ENCODE data around the gene ASPHD2.
A peak's percentile ranks its signal among the peaks of the same experiment; 100 is the strongest.
"Not testable (repeated sequence)": the region's sequence is repeated elsewhere in the genome, so short reads cannot be mapped to it uniquely, and the experiment has no call there.

ASPHD2 gene

GRCh38 chr22:26428515-26429457 lies at the start of gene ASPHD2:
TSS of gene ASPHD2 (plus strand) at chr22:26429260. CDS start at chr22:26433616, 4,356 bp downstream.
- peak; percentile 73 for DNase-seq (ENCODE audit: low read depth)

GRCh38 chr22:26380072-26380830 lies 48.8 kb upstream of the ASPHD2 start:
- no peak for DNase-seq (ENCODE audit: low read depth)

GRCh38 chr22:26382782-26383181 lies 46.3 kb upstream of the ASPHD2 start:
- DNase-seq (ENCODE audit: low read depth): no peak

GRCh38 chr22:26383968-26384556 lies 45.0 kb upstream of the ASPHD2 start:
- DNase-seq (ENCODE audit: low read depth): no peak

GRCh38 chr22:26385164-26385563 lies 43.9 kb upstream of the ASPHD2 start:
- DNase-seq (ENCODE audit: low read depth): no peak

- DNase-seq (ENCODE audit: low read depth): no peak
Measured at GRCh38 chr22:26389125-26389524, 39.9 kb upstream of the ASPHD2 start.

- no peak for DNase-seq (ENCODE audit: low read depth)
Measured at GRCh38 chr22:26391091-26391490, 38.0 kb upstream of the ASPHD2 start.

GRCh38 chr22:26391623-26392022 lies 37.4 kb upstream of the ASPHD2 start:
- DNase-seq (ENCODE audit: low read depth): no peak

- DNase-seq (ENCODE audit: low read depth): no peak
Measured at GRCh38 chr22:26393929-26394328, 35.1 kb upstream of the ASPHD2 start.

- no peak for DNase-seq (ENCODE audit: low read depth)
Measured at GRCh38 chr22:26394777-26395176, 34.3 kb upstream of the ASPHD2 start.

GRCh38 chr22:26395926-26396325 lies 33.1 kb upstream of the ASPHD2 start:
- DNase-seq (ENCODE audit: low read depth): no peak

- DNase-seq (ENCODE audit: low read depth): peak; percentile 22
Measured at GRCh38 chr22:26398741-26399153, 30.3 kb upstream of the ASPHD2 start.

- no peak for DNase-seq (ENCODE audit: low read depth)
Measured at GRCh38 chr22:26399289-26399688, 29.8 kb upstream of the ASPHD2 start.

GRCh38 chr22:26401726-26402125 lies 27.3 kb upstream of the ASPHD2 start:
- no peak for DNase-seq (ENCODE audit: low read depth)

- DNase-seq (ENCODE audit: low read depth): no peak
Measured at GRCh38 chr22:26404851-26405421, 24.1 kb upstream of the ASPHD2 start.

GRCh38 chr22:26406118-26406517 lies 22.9 kb upstream of the ASPHD2 start:
- DNase-seq (ENCODE audit: low read depth): no peak

- not testable (repeated sequence) for DNase-seq (ENCODE audit: low read depth)
Measured at GRCh38 chr22:26408562-26409220, 20.4 kb upstream of the ASPHD2 start.

GRCh38 chr22:26409719-26410335 lies 19.2 kb upstream of the ASPHD2 start:
- no peak for DNase-seq (ENCODE audit: low read depth)

GRCh38 chr22:26410386-26410785 lies 18.7 kb upstream of the ASPHD2 start:
- DNase-seq (ENCODE audit: low read depth): no peak

- DNase-seq (ENCODE audit: low read depth): no peak
Measured at GRCh38 chr22:26414347-26414746, 14.7 kb upstream of the ASPHD2 start.

- no peak for DNase-seq (ENCODE audit: low read depth)
Measured at GRCh38 chr22:26416256-26416655, 12.8 kb upstream of the ASPHD2 start.
